ENCODE data around the gene ARMH4.

The ARMH4 gene

GRCh38 chr14:57963071-57963470 is 188.9 kb downstream of the ARMH4 start:
- DNase-seq (ENCODE audit: low spot score): no peak

GRCh38 chr14:57962325-57963035 is 189.5 kb downstream of the ARMH4 start:
- DNase-seq (ENCODE audit: low spot score): no peak

GRCh38 chr14:57961786-57962060 is 190.3 kb downstream of the ARMH4 start:
- no peak for DNase-seq (ENCODE audit: low spot score)

- no peak for DNase-seq (ENCODE audit: low spot score)
Measured at GRCh38 chr14:57960946-57961785, 190.8 kb downstream of the ARMH4 start.

- no peak for DNase-seq (ENCODE audit: low spot score)
Measured at GRCh38 chr14:57957441-57957840, 194.6 kb downstream of the ARMH4 start.

Data from AG20443 (cell line).